Activated naive CD4-positive, alpha-beta T cell treated with anti-CD3 and anti-CD28 coated beads for 36 hours (primary cell): ENCODE results near the gene ZC3H18. TPM values are rescaled to one million over a fixed set of nuclear protein-coding genes. Genes with fewer than 3 reads are reported as not detected.

Experiments
- CTCF ChIA-PET: fragments of 350-600 bp; sonication (Branson Sonifier 250); formaldehyde crosslinking; loops from one replicate; lab custom pipeline; 2021; ENCODE audit warnings: antibody characterized with exemption; lab: Charles Lee
- DNase-seq: peaks from one replicate; pipeline ENCODE4 v3.0.0-alpha.2; 2020
- H3K27ac Mint-ChIP-seq: one replicate; pipeline ENCODE4 v1.8.0; 2021; ENCODE audit warnings: mild to moderate bottlenecking, mixed read lengths
- H3K27me3 Mint-ChIP-seq: one replicate; pipeline ENCODE4 v1.8.0; 2021; ENCODE audit warnings: low read depth, mixed read lengths
- H3K36me3 Mint-ChIP-seq: one replicate; pipeline ENCODE4 v1.8.0; 2021; ENCODE audit warnings: low read depth, mixed read lengths
- H3K4me1 Mint-ChIP-seq: one replicate; pipeline ENCODE4 v1.8.0; 2021; ENCODE audit warnings: low read depth, mixed read lengths
- H3K4me3 Mint-ChIP-seq: one replicate; pipeline ENCODE4 v1.8.0; 2021; ENCODE audit warnings: mild to moderate bottlenecking, moderate library complexity, mixed read lengths
- H3K9me3 Mint-ChIP-seq: one replicate; pipeline ENCODE4 v1.8.0; 2021; ENCODE audit warnings: mixed read lengths
- intact Hi-C: fragments of 100-400 bp; cut with micrococcal nuclease; formaldehyde crosslinking; loops from one replicate; pipeline ENCODE4 v1.15.1; 2023
- total RNA-seq, 2 experiments: library from RNA; stranded (reverse); gene quantifications; one replicate each; pipeline ENCODE4 v1.2.3, GENCODE V29; 2021

Gene ZC3H18
- total RNA-seq, 2 experiments from 2014 or later: 55.8 to 58.5 TPM

GRCh38 chr16:88578446-88579313, 8.5 kb downstream of the ZC3H18 start:
- peaks cover 24% of the 10 kb centered on the region for H3K36me3 Mint-ChIP-seq
- H3K27me3 Mint-ChIP-seq: no peaks in the 10 kb centered on the region
- no peak overlapping the region for H3K4me3 Mint-ChIP-seq
- no peaks in the 10 kb centered on the region for H3K9me3 Mint-ChIP-seq
- H3K4me1 Mint-ChIP-seq: peaks cover 57% of the 10 kb centered on the region
- peak overlapping the region; percentile 47 for H3K27ac Mint-ChIP-seq
- peak; percentile 17 for DNase-seq
- CTCF ChIA-PET: interaction anchor here (0.6 to 1.4 kb wide), 2 partner anchors 8 to 10 kb away, joined by 5 to 6 read pairs; partner anchors contain the start of gene ZC3H18
- intact Hi-C loops: loop anchor here (10.0 kb wide), 1 partner anchor 206 kb away; the partner anchor contains the start of gene PIEZO1

- CTCF ChIA-PET: no interaction called here
- H3K36me3 Mint-ChIP-seq: peaks cover 22% of the 10 kb centered on the region
- H3K27me3 Mint-ChIP-seq: no peaks in the 10 kb centered on the region
- H3K27ac Mint-ChIP-seq: no peak overlapping the region
- H3K4me3 Mint-ChIP-seq: no peak overlapping the region
- H3K9me3 Mint-ChIP-seq: no peaks in the 10 kb centered on the region
- DNase-seq: no peak
- H3K4me1 Mint-ChIP-seq: peaks cover 57% of the 10 kb centered on the region
- intact Hi-C loops: no loop called here
These were observed 10.2 kb downstream of the ZC3H18 start for GRCh38 chr16:88580371-88580770.

DNA sequence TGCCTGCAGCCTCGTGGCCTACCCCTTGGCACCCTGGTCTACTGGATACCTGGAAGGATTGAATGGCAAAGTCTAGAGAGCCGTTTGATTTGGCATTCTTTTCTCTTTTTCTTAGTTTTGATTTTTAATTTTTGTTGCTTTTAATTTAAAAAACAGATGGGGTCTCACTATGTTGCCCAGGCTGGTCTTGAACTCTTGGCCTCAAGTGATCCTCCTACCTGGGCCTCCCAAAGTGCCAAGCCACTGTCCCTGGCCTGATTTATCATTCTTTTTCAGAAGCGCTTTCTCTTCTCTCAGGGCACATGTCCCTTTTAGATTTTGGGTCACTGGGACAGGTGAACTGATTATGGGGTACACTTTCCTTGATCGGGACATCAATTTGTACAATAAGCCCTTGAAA, 10.8 kb downstream of the ZC3H18 start:
- Mint-ChIP-seq H3K27me3 (no peaks in the 10 kb centered on the region), H3K4me1 (peaks cover 62% of the 10 kb centered on the region), H3K36me3 (peaks cover 26% of the 10 kb centered on the region), H3K4me3 (no peak overlapping the region), H3K9me3 (no peaks in the 10 kb centered on the region), H3K27ac (no peak overlapping the region)
- CTCF ChIA-PET: no interaction called here
- intact Hi-C loops: no loop called here
- no peak for DNase-seq

DNA sequence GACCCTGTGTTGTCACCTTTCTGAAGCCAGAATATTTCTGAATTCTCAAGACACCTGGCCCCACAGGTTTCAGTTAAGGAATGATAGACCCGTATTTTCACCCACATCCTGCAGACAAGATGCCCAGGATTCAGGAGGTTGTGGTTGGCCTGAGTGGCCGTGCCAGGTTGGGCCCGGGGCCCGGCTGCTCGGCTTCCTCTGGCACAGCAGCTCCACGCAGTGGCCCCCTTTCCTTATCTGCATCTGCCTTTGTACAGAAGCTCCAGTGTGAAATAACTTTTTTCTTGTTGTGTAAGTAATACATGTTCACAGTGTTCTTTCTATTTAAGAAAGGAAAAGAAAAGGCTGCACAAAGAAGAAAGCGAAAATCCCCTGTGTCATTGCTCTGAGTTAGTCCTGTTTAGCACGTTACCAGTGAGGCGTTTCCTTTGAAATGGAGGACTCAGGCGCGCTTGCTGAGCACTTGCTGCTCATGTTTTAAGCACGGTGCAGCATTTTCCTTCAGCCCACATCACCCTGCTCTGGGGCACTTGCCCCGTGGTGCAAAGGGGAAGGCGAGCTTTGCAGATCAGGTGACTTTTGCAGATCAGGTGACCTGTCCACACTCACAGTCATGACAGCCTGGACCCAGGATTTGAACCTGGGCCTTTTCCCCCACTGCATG, 12.8 kb downstream of the ZC3H18 start:
- intact Hi-C loops: no loop called here
- no peak for DNase-seq
- Mint-ChIP-seq H3K4me1 (peaks cover 49% of the 10 kb centered on the region), H3K27ac (no peak overlapping the region), H3K4me3 (no peak overlapping the region), H3K27me3 (no peaks in the 10 kb centered on the region), H3K36me3 (peaks cover 22% of the 10 kb centered on the region), H3K9me3 (no peaks in the 10 kb centered on the region)
- CTCF ChIA-PET: no interaction called here

- H3K9me3 Mint-ChIP-seq: no peaks in the 10 kb centered on the region
- H3K27me3 Mint-ChIP-seq: no peaks in the 10 kb centered on the region
- no peak for DNase-seq
- H3K4me1 Mint-ChIP-seq: peaks cover 42% of the 10 kb centered on the region
- CTCF ChIA-PET: no interaction called here
- peaks cover 27% of the 10 kb centered on the region for H3K36me3 Mint-ChIP-seq
- intact Hi-C loops: no loop called here
- peak overlapping the region; percentile 18 for H3K27ac Mint-ChIP-seq
- no peak overlapping the region for H3K4me3 Mint-ChIP-seq
These were observed 14.5 kb downstream of the ZC3H18 start for GRCh38 chr16:88584676-88585075.

DNA sequence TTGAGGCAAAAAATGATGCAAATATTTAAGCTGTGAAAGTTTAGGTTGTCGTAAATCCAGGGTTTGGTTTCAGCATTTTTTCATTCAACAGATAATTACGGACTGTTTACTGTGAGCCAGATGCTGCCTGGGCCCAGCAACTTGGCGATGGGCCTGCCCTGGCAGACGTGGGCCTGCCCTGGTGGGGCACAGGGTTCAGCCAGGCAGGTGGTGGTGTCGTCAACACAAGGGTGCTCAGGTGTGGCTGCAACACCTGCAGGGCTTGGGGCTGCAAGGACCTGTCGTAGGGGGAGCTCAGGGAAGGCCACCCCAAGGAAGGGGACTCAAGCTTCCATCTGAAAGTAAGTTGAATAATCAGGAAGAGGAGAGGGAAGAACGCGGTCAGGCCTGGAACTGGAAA, 15.1 kb downstream of the ZC3H18 start:
- H3K27ac Mint-ChIP-seq: no peak overlapping the region
- peaks cover 31% of the 10 kb centered on the region for H3K36me3 Mint-ChIP-seq
- H3K9me3 Mint-ChIP-seq: no peaks in the 10 kb centered on the region
- DNase-seq: no peak
- H3K27me3 Mint-ChIP-seq: no peaks in the 10 kb centered on the region
- CTCF ChIA-PET: no interaction called here
- H3K4me1 Mint-ChIP-seq: peaks cover 41% of the 10 kb centered on the region
- no peak overlapping the region for H3K4me3 Mint-ChIP-seq
- intact Hi-C loops: no loop called here

DNA sequence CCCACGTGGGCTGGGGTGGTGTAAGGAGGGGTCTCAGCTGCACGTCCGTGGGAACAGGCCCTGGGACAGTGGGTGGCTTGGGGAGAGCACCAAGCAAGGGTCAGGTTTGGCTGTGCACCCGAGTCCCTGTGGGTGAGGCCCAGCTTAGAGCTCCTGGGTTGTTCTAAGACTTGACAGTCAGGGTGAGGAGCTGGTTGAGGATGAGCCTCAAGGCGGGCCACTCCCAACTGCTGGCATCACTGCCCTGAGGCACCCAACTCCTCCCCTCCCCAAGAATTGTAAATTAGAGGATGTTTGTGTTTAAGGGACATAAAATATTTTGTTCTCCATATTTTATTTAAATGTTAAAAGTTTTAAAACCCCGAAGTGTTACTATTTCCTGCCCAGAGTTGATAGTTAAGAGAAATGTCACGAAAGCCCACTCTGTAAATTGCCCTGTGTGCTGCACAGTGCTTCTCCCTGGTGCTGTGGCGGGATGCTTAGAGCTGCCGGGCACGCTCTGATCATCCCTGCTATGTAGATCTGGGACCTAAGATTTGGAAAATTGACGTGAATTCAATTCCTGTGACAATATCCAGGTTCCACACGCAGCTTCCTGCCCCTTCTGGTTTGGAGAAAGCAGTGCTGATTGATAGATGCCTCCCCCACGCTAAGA, 15.9 kb downstream of the ZC3H18 start:
- CTCF ChIA-PET: no interaction called here
- peaks cover 36% of the 10 kb centered on the region for H3K4me1 Mint-ChIP-seq
- DNase-seq: no peak
- intact Hi-C loops: no loop called here
- peak overlapping the region; percentile 64 for H3K27ac Mint-ChIP-seq
- peaks cover 35% of the 10 kb centered on the region for H3K36me3 Mint-ChIP-seq
- H3K27me3 Mint-ChIP-seq: no peaks in the 10 kb centered on the region
- no peaks in the 10 kb centered on the region for H3K9me3 Mint-ChIP-seq
- H3K4me3 Mint-ChIP-seq: no peak overlapping the region

DNA sequence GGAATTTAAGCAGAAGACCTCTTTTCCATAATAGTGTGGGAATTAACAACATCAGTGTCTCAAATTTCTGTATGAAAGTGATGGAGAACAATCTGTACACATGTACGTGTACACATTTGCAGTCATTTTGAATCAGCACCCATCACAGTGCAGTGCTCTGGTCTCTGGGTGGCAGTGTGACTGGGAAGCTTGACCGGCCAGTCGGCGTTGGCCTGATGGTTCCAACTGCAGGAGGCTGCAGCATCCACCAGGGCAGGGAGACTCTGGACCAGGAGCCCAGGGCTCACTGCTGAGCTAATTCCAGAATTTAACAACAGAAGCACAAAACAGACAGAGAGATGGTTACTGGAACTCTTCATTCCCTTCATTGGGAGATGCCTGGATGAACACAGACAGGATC, 17.9 kb downstream of the ZC3H18 start:
- Mint-ChIP-seq H3K9me3 (no peaks in the 10 kb centered on the region), H3K36me3 (peaks cover 38% of the 10 kb centered on the region), H3K4me1 (peaks cover 33% of the 10 kb centered on the region), H3K4me3 (no peak overlapping the region), H3K27me3 (no peaks in the 10 kb centered on the region), H3K27ac (no peak overlapping the region)
- CTCF ChIA-PET: interaction anchor here (0.9 kb wide), 1 partner anchor 196 kb away, joined by 4 read pairs; no protein-coding TSS in a partner anchor
- intact Hi-C loops: no loop called here
- DNase-seq: no peak

- CTCF ChIA-PET: interaction anchor here (0.6 to 0.9 kb wide), 2 partner anchors 10 to 195 kb away, joined by 4 to 6 read pairs; no protein-coding TSS in a partner anchor
- peaks cover 39% of the 10 kb centered on the region for H3K36me3 Mint-ChIP-seq
- peak overlapping the region; percentile 5 for H3K27ac Mint-ChIP-seq
- intact Hi-C loops: no loop called here
- no peaks in the 10 kb centered on the region for H3K27me3 Mint-ChIP-seq
- no peak overlapping the region for H3K4me3 Mint-ChIP-seq
- DNase-seq: no peak
- no peaks in the 10 kb centered on the region for H3K9me3 Mint-ChIP-seq
- H3K4me1 Mint-ChIP-seq: peaks cover 32% of the 10 kb centered on the region
These were observed 18.6 kb downstream of the ZC3H18 start for GRCh38 chr16:88588754-88589153.

DNA sequence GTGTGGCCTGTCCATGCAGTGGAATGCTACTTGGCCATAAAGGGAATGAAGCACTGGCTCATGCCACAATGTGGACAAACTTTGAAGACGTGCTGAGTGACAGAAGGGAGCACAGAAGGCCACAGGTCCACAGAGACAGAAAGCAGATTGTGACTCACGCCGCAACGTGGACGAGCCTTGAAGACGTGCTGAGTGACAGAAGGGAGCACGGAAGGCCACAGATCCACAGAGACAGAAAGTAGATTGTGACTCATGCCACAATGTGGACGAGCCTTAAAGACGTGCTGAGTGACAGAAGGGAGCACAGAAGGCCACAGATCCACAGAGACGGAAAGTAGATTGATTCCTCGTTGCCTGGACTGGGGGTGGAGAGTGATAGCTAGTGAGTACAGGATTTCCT, 19.2 kb downstream of the ZC3H18 start:
- no peaks in the 10 kb centered on the region for H3K9me3 Mint-ChIP-seq
- no peak overlapping the region for H3K27ac Mint-ChIP-seq
- no peak overlapping the region for H3K4me3 Mint-ChIP-seq
- intact Hi-C loops: no loop called here
- CTCF ChIA-PET: no interaction called here
- H3K36me3 Mint-ChIP-seq: peaks cover 39% of the 10 kb centered on the region
- peaks cover 30% of the 10 kb centered on the region for H3K4me1 Mint-ChIP-seq
- no peaks in the 10 kb centered on the region for H3K27me3 Mint-ChIP-seq
- DNase-seq: no peak

- Mint-ChIP-seq H3K4me1 (peaks cover 27% of the 10 kb centered on the region), H3K27me3 (no peaks in the 10 kb centered on the region), H3K9me3 (no peaks in the 10 kb centered on the region), H3K4me3 (no peak overlapping the region), H3K27ac (no peak overlapping the region), H3K36me3 (peaks cover 39% of the 10 kb centered on the region)
- CTCF ChIA-PET: no interaction called here
- intact Hi-C loops: no loop called here
- no peak for DNase-seq
These were observed 21.4 kb downstream of the ZC3H18 start for GRCh38 chr16:88591577-88592021.

GRCh38 chr16:88593061-88593460, 22.9 kb downstream of the ZC3H18 start:
- peaks cover 31% of the 10 kb centered on the region for H3K36me3 Mint-ChIP-seq
- CTCF ChIA-PET: no interaction called here
- intact Hi-C loops: no loop called here
- no peak overlapping the region for H3K27ac Mint-ChIP-seq
- H3K27me3 Mint-ChIP-seq: no peaks in the 10 kb centered on the region
- DNase-seq: no peak
- H3K4me1 Mint-ChIP-seq: peaks cover 29% of the 10 kb centered on the region
- no peak overlapping the region for H3K4me3 Mint-ChIP-seq
- H3K9me3 Mint-ChIP-seq: no peaks in the 10 kb centered on the region
